Esophagus muscularis mucosa (tissue), 4 donors: ENCODE data around the gene COL12A1.

ENCODE experiments used
- CTCF ChIP-seq, 3 experiments: fragments of 200-600 bp in 2 of 3; fragments of 450-650 bp in 1 of 3; sonication (generic) in 2 of 3; IDR thresholded peaks; one replicate each; pipeline ENCODE4 v1.5.1; 2017 to 2019; ENCODE audit warnings: antibody characterized with exemption in 3 of 3, mild to moderate bottlenecking in 2 of 3, moderate library complexity in 1 of 3
- EP300 ChIP-seq: sonication (generic); formaldehyde crosslinking; IDR thresholded peaks from one replicate; pipeline ENCODE4 v1.6.1; 2017; ENCODE audit warnings: antibody characterized with exemption
- POLR2A ChIP-seq: fragments of 450-650 bp; IDR thresholded peaks from one replicate; pipeline ENCODE4 v1.6.1; 2017; ENCODE audit warnings: antibody characterized with exemption, moderate library complexity, mild to moderate bottlenecking, low read depth
- POLR2AphosphoS5 ChIP-seq, 2 donors: sonication (generic); formaldehyde crosslinking; IDR thresholded peaks; one replicate each; pipeline ENCODE4 v1.6.1; 2017; ENCODE audit warnings: antibody characterized with exemption in 2 of 2

DNA sequence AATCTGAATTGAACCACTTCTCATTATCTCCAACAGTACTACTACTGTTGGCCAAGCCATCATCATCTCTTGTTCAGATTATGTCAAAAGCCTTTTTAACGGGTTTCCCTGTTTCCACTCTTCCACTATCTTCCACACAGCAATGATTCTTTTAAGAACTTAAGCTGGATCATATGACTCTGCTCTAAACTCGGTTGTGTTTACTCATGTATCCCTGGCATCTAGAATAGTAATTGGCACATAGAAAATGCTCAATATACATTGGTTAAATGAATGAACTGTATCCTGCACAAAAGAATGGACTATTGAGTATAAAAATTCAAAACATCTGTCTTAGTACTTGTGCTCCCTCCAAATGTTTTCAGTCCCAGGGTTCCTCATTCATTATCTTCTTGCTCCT, 40.5 kb upstream of the COL12A1 start:
- TF ChIP-seq POLR2A (no peak), CTCF (IDR thresholded peaks at IDR 0.05) (no peak), POLR2AphosphoS5 (IDR thresholded peaks at IDR 0.05) (no peak), EP300 (no peak)
